Measurements from ENCODE around the gene SCIN.

Gene SCIN

GRCh38 chr7:12539681-12540080 is 30.8 kb upstream of the SCIN start:
- no peak for DNase-seq (ENCODE audit: extremely low spot score)
- POLR2A ChIA-PET = no interaction called here
- CTCF ChIA-PET = interaction anchor here (1.0 to 1.5 kb wide), 3 partner anchors 15 to 84 kb away, joined by 3 to 4 read pairs (median 4); no protein-coding TSS in a partner anchor
- no peak for TF ChIP-seq CTCF (IDR thresholded peaks at IDR 0.05; ENCODE audit: control extremely low read depth, extremely low read depth, low read depth, missing control alignments)

GRCh38 chr7:12540850-12541249 is 29.7 kb upstream of the SCIN start:
- CTCF ChIA-PET = interaction anchor here (0.9 to 1.5 kb wide), 2 partner anchors 37 to 98 kb away, joined by 3 to 4 read pairs; no protein-coding TSS in a partner anchor
- POLR2A ChIA-PET = no interaction called here
- TF ChIP-seq CTCF (IDR thresholded peaks at IDR 0.05; ENCODE audit: control extremely low read depth, extremely low read depth, low read depth, missing control alignments) = no peak
- DNase-seq (ENCODE audit: extremely low spot score) = no peak

- ChIA-PET CTCF (no interaction called here), POLR2A (no interaction called here)
- no peak for TF ChIP-seq CTCF (IDR thresholded peaks at IDR 0.05; ENCODE audit: control extremely low read depth, extremely low read depth, low read depth, missing control alignments)
- no peak for DNase-seq (ENCODE audit: extremely low spot score)
Observed at GRCh38 chr7:12543586-12543985, 26.9 kb upstream of the SCIN start.

- ChIA-PET POLR2A (no interaction called here), CTCF (interaction anchor here (0.9 kb wide), 1 partner anchor 9 kb away, joined by 3 read pairs; no protein-coding TSS in a partner anchor)
- TF ChIP-seq CTCF (IDR thresholded peaks at IDR 0.05; ENCODE audit: control extremely low read depth, extremely low read depth, low read depth, missing control alignments) = no peak
- DNase-seq (ENCODE audit: extremely low spot score) = no peak
Observed at GRCh38 chr7:12549106-12549505, 21.4 kb upstream of the SCIN start.

- no peak for TF ChIP-seq CTCF (IDR thresholded peaks at IDR 0.05; ENCODE audit: control extremely low read depth, extremely low read depth, low read depth, missing control alignments)
- CTCF ChIA-PET = interaction anchor here (1.0 to 1.3 kb wide), 3 partner anchors 15 to 26 kb away, joined by 3 to 4 read pairs (median 3); no protein-coding TSS in a partner anchor
- POLR2A ChIA-PET = no interaction called here
- no peak for DNase-seq (ENCODE audit: extremely low spot score)
Observed at GRCh38 chr7:12550956-12551355, 19.6 kb upstream of the SCIN start.

GRCh38 chr7:12552876-12553275 is 17.6 kb upstream of the SCIN start:
- ChIA-PET POLR2A (no interaction called here), CTCF (interaction anchor here (0.8 kb wide), 1 partner anchor 9 kb away, joined by 3 read pairs; no protein-coding TSS in a partner anchor)
- TF ChIP-seq CTCF (IDR thresholded peaks at IDR 0.05; ENCODE audit: control extremely low read depth, extremely low read depth, low read depth, missing control alignments) = no peak
- DNase-seq (ENCODE audit: extremely low spot score) = no peak
